H9 (cell line): ENCODE measurements around the gene ABCA6. TPM values are rescaled to one million over a fixed set of nuclear protein-coding genes. Genes with fewer than 3 reads are reported as not detected.

Source experiments
- DNase-seq: peaks from one replicate; pipeline ENCODE4 v3.0.0-alpha.2; 2017
- H2AFZ ChIP-seq: one replicate; pipeline ENCODE4 v1.6.1; 2013; ENCODE audit warnings: mild to moderate bottlenecking, low read length, control low read depth, moderate library complexity
- H2AK5ac ChIP-seq: 2 replicates; pipeline ENCODE4 v1.6.1; 2013; ENCODE audit warnings: low read length, control low read depth, mixed read lengths; ENCODE audit not compliant: insufficient read length
- H2BK120ac ChIP-seq: one replicate; pipeline ENCODE4 v1.6.1; 2013; ENCODE audit warnings: low read depth, mild to moderate bottlenecking, low read length, control low read depth, inconsistent platforms; ENCODE audit not compliant: poor library complexity, severe bottlenecking
- H2BK12ac ChIP-seq: 2 replicates; pipeline ENCODE4 v1.6.1; 2013; ENCODE audit warnings: low read length, control low read depth, mixed read lengths, low read depth; ENCODE audit not compliant: insufficient read length
- H2BK15ac ChIP-seq: 2 replicates; pipeline ENCODE4 v1.6.1; 2013; ENCODE audit warnings: low read depth, low read length, control low read depth
- H2BK20ac ChIP-seq: one replicate; pipeline ENCODE4 v1.6.1; 2013; ENCODE audit warnings: low read depth, mild to moderate bottlenecking, low read length, control low read depth, inconsistent platforms; ENCODE audit not compliant: poor library complexity, severe bottlenecking
- H2BK5ac ChIP-seq: 2 replicates; pipeline ENCODE4 v1.6.1; 2013; ENCODE audit warnings: low read length, control low read depth, mixed read lengths; ENCODE audit not compliant: insufficient read length
- H3K14ac ChIP-seq: 2 replicates; pipeline ENCODE4 v1.6.1; 2013; ENCODE audit warnings: low read length, control low read depth; ENCODE audit not compliant: insufficient read depth
- H3K18ac ChIP-seq: 2 replicates; pipeline ENCODE4 v1.6.1; 2013; ENCODE audit warnings: low read depth, mild to moderate bottlenecking, mixed read lengths, low read length, control low read depth; ENCODE audit not compliant: insufficient read length
- H3K23ac ChIP-seq: 2 replicates; pipeline ENCODE4 v1.6.1; 2013; ENCODE audit warnings: low read length, control low read depth, mixed read lengths, low read depth; ENCODE audit not compliant: insufficient read length
- H3K23me2 ChIP-seq: 2 replicates; pipeline ENCODE4 v1.6.1; 2013; ENCODE audit warnings: low read depth, mild to moderate bottlenecking, mixed read lengths, low read length, control low read depth; ENCODE audit not compliant: insufficient read length, poor library complexity, severe bottlenecking
- H3K27ac ChIP-seq: 2 replicates; pipeline ENCODE4 v1.5.1; 2013; ENCODE audit warnings: low read length, control low read depth, mixed read lengths, low read depth; ENCODE audit not compliant: insufficient read length
- H3K27me3 ChIP-seq: 2 replicates; pipeline ENCODE4 v1.6.1; 2013; ENCODE audit warnings: low read length, control low read depth, inconsistent platforms; ENCODE audit not compliant: insufficient read depth
- H3K4ac ChIP-seq: 2 replicates; pipeline ENCODE4 v1.6.1; 2013; ENCODE audit warnings: low read depth, mild to moderate bottlenecking, control low read depth, inconsistent platforms, low read length, moderate library complexity
- H3K4me1 ChIP-seq: 2 replicates; pipeline ENCODE4 v1.6.1; 2013; ENCODE audit warnings: low read length, control low read depth, inconsistent platforms; ENCODE audit not compliant: insufficient read depth
- H3K4me2 ChIP-seq: 2 replicates; pipeline ENCODE4 v1.6.1; 2013; ENCODE audit warnings: low read length, control low read depth, mixed read lengths; ENCODE audit not compliant: insufficient read length, insufficient read depth
- H3K56ac ChIP-seq: 2 replicates; pipeline ENCODE4 v1.6.1; 2013; ENCODE audit warnings: low read depth, mild to moderate bottlenecking, mixed read lengths, low read length, control low read depth; ENCODE audit not compliant: insufficient read length
- H3K79me1 ChIP-seq: 2 replicates; pipeline ENCODE4 v1.6.1; 2013; ENCODE audit warnings: low read depth, mild to moderate bottlenecking, moderate library complexity, low read length, control low read depth, inconsistent platforms; ENCODE audit not compliant: insufficient read depth, poor library complexity, severe bottlenecking
- H3K79me2 ChIP-seq: 2 replicates; pipeline ENCODE4 v1.6.1; 2013; ENCODE audit warnings: low read length, control low read depth, inconsistent platforms; ENCODE audit not compliant: insufficient read depth
- H3K9ac ChIP-seq: 2 replicates; pipeline ENCODE4 v1.6.1; 2013; ENCODE audit warnings: low read length, control low read depth, mixed read lengths; ENCODE audit not compliant: insufficient read length; ENCODE audit errors: extremely low read depth
- H3K9me3 ChIP-seq: one replicate; pipeline ENCODE4 v1.6.1; 2013; ENCODE audit warnings: low read depth, low read length, inconsistent platforms; ENCODE audit not compliant: control insufficient read depth
- H3T11ph ChIP-seq: one replicate; pipeline ENCODE4 v1.6.1; 2013; ENCODE audit warnings: mild to moderate bottlenecking, low read length, control low read depth, inconsistent platforms
- H4K20me1 ChIP-seq: one replicate; pipeline ENCODE4 v1.6.1; 2013; ENCODE audit not compliant: control insufficient read depth, insufficient read length, insufficient read depth
- H4K5ac ChIP-seq: 2 replicates; pipeline ENCODE4 v1.6.1; 2013; ENCODE audit warnings: low read depth, mild to moderate bottlenecking, mixed read lengths, low read length, control low read depth; ENCODE audit not compliant: insufficient read length
- H4K8ac ChIP-seq: replicated peaks from 2 replicates; pipeline ENCODE4 v1.6.1; 2013; ENCODE audit warnings: low read length, control low read depth, mixed read lengths, low read depth; ENCODE audit not compliant: insufficient read length
- H4K91ac ChIP-seq: 2 replicates; pipeline ENCODE4 v1.6.1; 2013; ENCODE audit warnings: low read depth, mild to moderate bottlenecking, moderate library complexity, mixed read lengths, low read length, control low read depth; ENCODE audit not compliant: insufficient read length
- H3K27ac Mint-ChIP-seq, 3 experiments: 2 replicates in 2 of 3; 3 replicates in 1 of 3; pipeline ENCODE4 v1.8.0; 2020 to 2021; ENCODE audit warnings: mixed read lengths in 3 of 3, mild to moderate bottlenecking in 1 of 3, moderate library complexity in 1 of 3
- H3K27me3 Mint-ChIP-seq: 2 replicates; pipeline ENCODE4 v1.8.0; 2021; ENCODE audit warnings: low read depth, mild to moderate bottlenecking, moderate library complexity, mixed read lengths
- H3K36me3 Mint-ChIP-seq, 3 experiments: 2 replicates in 2 of 3; 3 replicates in 1 of 3; pipeline ENCODE4 v1.8.0; 2020 to 2021; ENCODE audit warnings: low read depth in 3 of 3, mixed read lengths in 3 of 3; ENCODE audit not compliant: insufficient read depth in 1 of 3
- H3K4me1 Mint-ChIP-seq, 2 experiments: 2 replicates each; pipeline ENCODE4 v1.8.0; 2020; ENCODE audit warnings: mixed read lengths in 2 of 2
- H3K4me3 Mint-ChIP-seq, 2 experiments: 2 replicates in 1 of 2; 3 replicates in 1 of 2; pipeline ENCODE4 v1.8.0; 2020 to 2021; ENCODE audit warnings: mild to moderate bottlenecking in 2 of 2, mixed read lengths in 2 of 2, moderate library complexity in 1 of 2
- H3K9me3 Mint-ChIP-seq, 2 experiments: 2 replicates in 1 of 2; 3 replicates in 1 of 2; pipeline ENCODE4 v1.8.0; 2020; ENCODE audit warnings: mild to moderate bottlenecking in 2 of 2, mixed read lengths in 2 of 2, moderate library complexity in 1 of 2
- CTCF ChIP-seq: fragments of 200-600 bp; sonication (generic); conservative IDR thresholded peaks from 3 replicates; pipeline ENCODE4 v1.8.0; 2021; ENCODE audit warnings: antibody characterized with exemption, mild to moderate bottlenecking
- WGBS: extraction: QIAGEN DNeasy Blood & Tissue Kit; methylation state at CpG from one replicate; pipeline ENCODE4 v1.1.7; 2013; ENCODE audit warnings: missing lambda C conversion rate, low lambda C conversion rate, mixed read lengths; ENCODE audit not compliant: insufficient read length; ENCODE audit errors: extremely low coverage; 5-methylcytosine and 5-hydroxymethylcytosine counted together
- total RNA-seq: library from RNA; stranded (reverse); gene quantifications from 2 replicates; pipeline ENCODE4 v1.2.1, GENCODE V29; 2021

ABCA6 gene
- total RNA-seq, 1 experiment from 2014 or later: not detected

GRCh38 chr17:69143683-69144231 is 2.1 kb upstream of the ABCA6 start:
- H3K23ac ChIP-seq: no peak overlapping the region
- no CpG with 5 or more reads among the region's 3 CpGs for WGBS
- no peaks in the 10 kb centered on the region for H3K23me2 ChIP-seq
- no peak overlapping the region for H3K56ac ChIP-seq
- H4K91ac ChIP-seq: no peak overlapping the region
- no peak overlapping the region for H3T11ph ChIP-seq
- no peak overlapping the region for H2AK5ac ChIP-seq
- no peaks in the 10 kb centered on the region for H4K20me1 ChIP-seq
- H3K4me3 Mint-ChIP-seq: no peak overlapping the region
- H3K9me3 ChIP-seq: no peaks in the 10 kb centered on the region
- H2BK15ac ChIP-seq: no peak overlapping the region
- no peak overlapping the region for H2BK20ac ChIP-seq
- no peak overlapping the region for H2BK5ac ChIP-seq
- no peaks in the 10 kb centered on the region for H3K9me3 Mint-ChIP-seq
- H4K8ac ChIP-seq: no peak overlapping the region
- H2BK12ac ChIP-seq: no peak overlapping the region
- H3K4me2 ChIP-seq: no peak overlapping the region
- no peaks in the 10 kb centered on the region for H3K27me3 ChIP-seq
- no peak overlapping the region for H4K5ac ChIP-seq
- no peaks in the 10 kb centered on the region; the same call in 1 of the 2 replicates for H3K27me3 Mint-ChIP-seq
- peaks cover 2 to 4% of the 10 kb centered on the region in 2 experiments; a peak in 1 of 4 replicates for H3K4me1 Mint-ChIP-seq
- H3K79me2 ChIP-seq: no peaks in the 10 kb centered on the region
- no peak overlapping the region for H2BK120ac ChIP-seq
- H3K18ac ChIP-seq: no peak overlapping the region
- H3K14ac ChIP-seq: no peak overlapping the region
- TF ChIP-seq CTCF: no peak
- H3K4me1 ChIP-seq: no peaks in the 10 kb centered on the region
- no peak overlapping the region for H3K27ac ChIP-seq
- no peak for DNase-seq
- no peak overlapping the region for H3K4ac ChIP-seq
- H3K27ac Mint-ChIP-seq: no peak overlapping the region
- H3K36me3 Mint-ChIP-seq: no peaks in the 10 kb centered on the region
- H3K9ac ChIP-seq: no peak overlapping the region
- H2AFZ ChIP-seq: no peak overlapping the region
- no peaks in the 10 kb centered on the region for H3K79me1 ChIP-seq
